A549 (cell line): ENCODE data around the gene RHO. TPM values are rescaled to one million over a fixed set of nuclear protein-coding genes. Genes with fewer than 3 reads are reported as not detected.

Source experiments
- ATAC-seq, 2 experiments: fragments of 200-7000 bp in 1 of 2; fragments of >200 bp in 1 of 2; cut with Nextera tagmentation in 1 of 2; cut with Tn5 transposase in 1 of 2; 3 replicates each; pipeline versions ENCODE4 v1.8.0 to v1.9.1; 2018 to 2020; ENCODE audit warnings: mild to moderate bottlenecking in 1 of 2, moderate library complexity in 1 of 2
- CTCF ChIA-PET: fragments of 300-600 bp; sonication (Branson Sonifier 250); formaldehyde crosslinking; extraction: SDS; loops from one replicate; lab custom pipeline; 2021; ENCODE audit warnings: antibody characterized with exemption, inconsistent platforms; lab: Yijun Ruan, JAX
- POLR2A ChIA-PET: fragments of 350-600 bp; formaldehyde crosslinking; extraction: SDS; loops from one replicate; lab custom pipeline; 2021; ENCODE audit warnings: antibody characterized with exemption, inconsistent platforms; lab: Yijun Ruan, JAX
- DNase-seq, 2 experiments: peaks; one replicate each; pipeline versions ENCODE4 v3.0.0 to v3.0.0-alpha.2; 2011 to 2016; ENCODE audit warnings: low read depth in 1 of 2, low spot score in 1 of 2
- FAIRE-seq: peaks from 2 replicates; lab custom pipeline; 2011; peaks lifted over from hg19 to GRCh38; lab: Jason Lieb, UNC
- H3K27ac ChIP-seq, 2 experiments: fragments of >200 bp; sonication (Bioruptor Twin); formaldehyde crosslinking; 3 replicates each; pipeline ENCODE4 v1.5.1; 2016 to 2017
- H3K4me1 ChIP-seq: fragments of >200 bp; sonication (Bioruptor Twin); formaldehyde crosslinking; 3 replicates; pipeline ENCODE4 v1.6.1; 2016
- H3K4me2 ChIP-seq: fragments of >200 bp; sonication (Bioruptor Twin); formaldehyde crosslinking; 3 replicates; pipeline ENCODE4 v1.6.1; 2016
- H3K4me3 ChIP-seq: fragments of >200 bp; sonication (Bioruptor Twin); formaldehyde crosslinking; 3 replicates; pipeline ENCODE4 v1.5.1; 2016
- H3K9me3 ChIP-seq: fragments of >200 bp; sonication (Bioruptor Twin); formaldehyde crosslinking; 3 replicates; pipeline ENCODE4 v1.6.1; 2016
- ATOH8 ChIP-seq: fragments of 250-450 bp; sonication (Bioruptor Pico); IDR thresholded peaks from 2 replicates; pipeline ENCODE4 v1.5.0; 2020; ENCODE audit warnings: low read depth, mild to moderate bottlenecking, moderate library complexity
- CBX2 ChIP-seq: fragments of 200-600 bp; sonication (generic); IDR thresholded peaks from 2 replicates; pipeline ENCODE4 v1.6.1; 2016; ENCODE audit warnings: low read depth, mild to moderate bottlenecking, borderline replicate concordance
- CEBPB ChIP-seq, 2 experiments: fragments of >200 bp in 1 of 2; sonication (Bioruptor Twin) in 1 of 2; formaldehyde crosslinking in 1 of 2; IDR thresholded peaks; 2 replicates each; pipeline ENCODE4 v1.6.1; 2012 to 2016
- CHD2 ChIP-seq: fragments of 150-350 bp; IDR thresholded peaks from 2 replicates; pipeline ENCODE4 v1.6.1; 2014; ENCODE audit warnings: low read length; ENCODE audit not compliant: partially characterized antibody
- CHD4 ChIP-seq: fragments of 200-600 bp; sonication (generic); IDR thresholded peaks from 2 replicates; pipeline ENCODE4 v1.6.1; 2016; ENCODE audit warnings: antibody characterized with exemption, mild to moderate bottlenecking, borderline replicate concordance
- EHMT2 ChIP-seq: fragments of 200-600 bp; sonication (generic); IDR thresholded peaks from 2 replicates; pipeline ENCODE4 v1.6.1; 2016; ENCODE audit warnings: antibody characterized with exemption, low read depth, mild to moderate bottlenecking, moderate library complexity
- EP300 ChIP-seq, 2 experiments: fragments of >200 bp; sonication (Bioruptor Twin); formaldehyde crosslinking; IDR thresholded peaks; 2 replicates in 1 of 2; 3 replicates in 1 of 2; pipeline ENCODE4 v1.6.1; 2016 to 2017
- ESRRA ChIP-seq: fragments of 150-350 bp; IDR thresholded peaks from 2 replicates; pipeline ENCODE4 v1.6.1; 2014; ENCODE audit warnings: mild to moderate bottlenecking, low read length, borderline replicate concordance
- FOSB ChIP-seq: fragments of 250-450 bp; sonication (Bioruptor Pico); IDR thresholded peaks from 2 replicates; pipeline ENCODE4 v1.5.0; 2020; ENCODE audit warnings: mild to moderate bottlenecking, moderate library complexity
- HEYL ChIP-seq: fragments of 250-450 bp; sonication (Bioruptor Pico); IDR thresholded peaks from 2 replicates; pipeline ENCODE4 v1.8.0; 2021; ENCODE audit warnings: mild to moderate bottlenecking, moderate library complexity
- HMGXB4 ChIP-seq: fragments of 250-450 bp; sonication (Bioruptor Pico); IDR thresholded peaks from 2 replicates; pipeline ENCODE4 v1.5.0; 2021; ENCODE audit warnings: mild to moderate bottlenecking, moderate library complexity, borderline replicate concordance
- HOXB13 ChIP-seq: fragments of 250-450 bp; sonication (Bioruptor Pico); IDR thresholded peaks from 2 replicates; pipeline ENCODE4 v1.5.0; 2020; ENCODE audit warnings: low read depth, mild to moderate bottlenecking, moderate library complexity
- JUN ChIP-seq, 2 experiments: fragments of >200 bp; sonication (Bioruptor Twin); formaldehyde crosslinking; IDR thresholded peaks; 2 replicates in 1 of 2; 3 replicates in 1 of 2; pipeline ENCODE4 v1.6.1; 2016 to 2017
- JUNB ChIP-seq: fragments of >200 bp; sonication (Bioruptor Twin); formaldehyde crosslinking; IDR thresholded peaks from 2 replicates; pipeline ENCODE4 v1.6.1; 2016
- MAX ChIP-seq: IDR thresholded peaks from 2 replicates; pipeline ENCODE4 v1.6.1; 2012
- NFE2L2 ChIP-seq: fragments of 150-350 bp; conservative IDR thresholded peaks from 2 replicates; pipeline ENCODE4 v1.6.1; 2014; ENCODE audit warnings: low read length
- NPAS2 ChIP-seq: fragments of 250-450 bp; sonication (Bioruptor Pico); IDR thresholded peaks from 2 replicates; pipeline ENCODE4 v1.8.0; 2022; ENCODE audit warnings: mild to moderate bottlenecking, moderate library complexity, borderline replicate concordance
- PBX3 ChIP-seq: IDR thresholded peaks from 2 replicates; pipeline ENCODE4 v1.6.1; 2012
- PHF8 ChIP-seq: fragments of 200-600 bp; sonication (generic); IDR thresholded peaks from 2 replicates; pipeline ENCODE4 v1.6.1; 2016; ENCODE audit warnings: low read depth, mild to moderate bottlenecking, antibody characterized with exemption, moderate library complexity, borderline replicate concordance
- POLR2AphosphoS2 ChIP-seq: conservative IDR thresholded peaks from 2 replicates; pipeline ENCODE4 v1.6.1; 2012; ENCODE audit warnings: low read length, improper control_type of control experiment, inconsistent platforms
- RCOR1 ChIP-seq: fragments of 150-350 bp; IDR thresholded peaks from 2 replicates; pipeline ENCODE4 v1.6.1; 2014; ENCODE audit warnings: antibody characterized with exemption, low read length, low read depth
- RNF2 ChIP-seq: fragments of 200-600 bp; sonication (generic); IDR thresholded peaks from 2 replicates; pipeline ENCODE4 v1.6.1; 2016; ENCODE audit warnings: low read depth, mild to moderate bottlenecking, antibody characterized with exemption, moderate library complexity, borderline replicate concordance
- SMC3 ChIP-seq: fragments of >200 bp; sonication (Bioruptor Twin); formaldehyde crosslinking; IDR thresholded peaks from 3 replicates; pipeline ENCODE4 v1.6.1; 2018; ENCODE audit warnings: inconsistent platforms
- USF2 ChIP-seq: fragments of 450-650 bp; IDR thresholded peaks from 2 replicates; pipeline ENCODE4 v1.6.1; 2014; ENCODE audit warnings: antibody characterized with exemption
- ZC3H11A ChIP-seq: fragments of 450-650 bp; IDR thresholded peaks from 2 replicates; pipeline ENCODE4 v1.6.1; 2014; ENCODE audit warnings: antibody characterized with exemption, mild to moderate bottlenecking
- ZFP36 ChIP-seq: fragments of 450-650 bp; IDR thresholded peaks from 2 replicates; pipeline ENCODE4 v1.6.1; 2014; ENCODE audit warnings: borderline replicate concordance; ENCODE audit not compliant: partially characterized antibody
- ZSCAN20 ChIP-seq: fragments of 250-450 bp; sonication (Bioruptor Pico); IDR thresholded peaks from 2 replicates; pipeline ENCODE4 v1.8.0; 2022; ENCODE audit warnings: mild to moderate bottlenecking, moderate library complexity
- WGBS: methylation state at CpG from one replicate; pipeline ENCODE4 v1.1.6; 2017; ENCODE audit errors: missing lambda C conversion rate; 5-methylcytosine and 5-hydroxymethylcytosine counted together
- polyA plus RNA-seq, 4 experiments: library from polyadenylated mRNA; depleted of rRNA in 3 of 4; stranded (reverse); fragments of >200 nt; fragmentation: RNase III in 1 of 4; extraction: RNeasy Plus Mini Kit Qiagen cat#74134 plus additional on column Dnase treatment in 1 of 4; gene quantifications; 2 replicates in 3 of 4; 3 replicates in 1 of 4; pipeline ENCODE4 v1.2.3, GENCODE V29; 2011 to 2017

RHO gene
- polyA plus RNA-seq, 2 of the 4 experiments (the other 2 are of a cell fraction) = 0.04 TPM; not detected in 1

- Histone ChIP-seq H3K4me2 (no peak overlapping the region), H3K27ac (no peak overlapping the region; a peak in 1 of 6 replicates), H3K4me1 (peaks cover 42% of the 10 kb centered on the region)
- no peak for DNase-seq
- CTCF ChIA-PET = no interaction called here
- no peak for ATAC-seq
- WGBS = 95% methylated on average over 14 of the region's 19 CpGs
- no peak for FAIRE-seq
- TF ChIP-seq SMC3 (no peak), CEBPB (IDR thresholded peaks at IDR 0.05) (no peak), ZSCAN20 (CRISPR knock-in tag) (no peak), NPAS2 (CRISPR knock-in tag) (no peak), PBX3 (no peak), ESRRA (no peak), JUN (IDR thresholded peaks at IDR 0.05) (no peak), CBX2 (no peak), RCOR1 (no peak), RNF2 (no peak), CHD4 (no peak), HOXB13 (CRISPR knock-in tag) (no peak)
- TF ChIP-seq, all 56 proteins: peak for 0
- POLR2A ChIA-PET = no interaction called here
- Histone ChIP-seq H3K9me3 (no peaks in the 10 kb centered on the region), H3K4me3 (no peak overlapping the region)
These were observed 34.4 kb downstream of the RHO start for GRCh38 chr3:129562803-129563202.

- Histone ChIP-seq H3K4me3 (no peak overlapping the region), H3K4me1 (peaks cover 36% of the 10 kb centered on the region), H3K4me2 (no peak overlapping the region), H3K9me3 (no peaks in the 10 kb centered on the region), H3K27ac (no peak overlapping the region)
- TF ChIP-seq ATOH8 (no peak), ZC3H11A (no peak), RNF2 (no peak), FOSB (CRISPR knock-in tag) (no peak), USF2 (no peak), NFE2L2 (no peak), MAX (no peak)
- ChIA-PET POLR2A (no interaction called here), CTCF (no interaction called here)
- ATAC-seq = no peak
- no peak for DNase-seq
- no peak for FAIRE-seq
- WGBS = 91% methylated on average over 6 of the region's 12 CpGs
These were observed 34.9 kb downstream of the RHO start for GRCh38 chr3:129563332-129563731.

GRCh38 chr3:129563850-129564535 lies 35.6 kb downstream of the RHO start:
- H3K4me2 ChIP-seq = no peak overlapping the region
- FAIRE-seq (no peak), DNase-seq (no peak), ATAC-seq (no peak)
- ChIA-PET CTCF (no interaction called here), POLR2A (no interaction called here)
- no peak overlapping the region for H3K4me3 ChIP-seq
- WGBS = 96% methylated on average over 5 of the region's 8 CpGs
- no peaks in the 10 kb centered on the region for H3K9me3 ChIP-seq
- peaks cover 30% of the 10 kb centered on the region for H3K4me1 ChIP-seq
- H3K27ac ChIP-seq = peak overlapping the region in 1 of 2 experiments; percentile 49; a peak in 1 of 6 replicates
- TF ChIP-seq CHD2 (no peak), PHF8 (no peak), HEYL (CRISPR knock-in tag) (no peak), JUNB (no peak), NPAS2 (CRISPR knock-in tag) (no peak), EP300 (IDR thresholded peaks at IDR 0.05) (no peak), NFE2L2 (no peak), POLR2AphosphoS2 (no peak), HMGXB4 (CRISPR knock-in tag) (no peak), ZFP36 (no peak), EHMT2 (no peak), USF2 (no peak)
